ENCODE results near the gene PERM1. TPM values are rescaled to one million over a fixed set of nuclear protein-coding genes. Genes with fewer than 3 reads are reported as not detected.

Gene PERM1
- total and polyA plus RNA-seq, 9 of the 15 experiments (the other 6 are each of a cell fraction or from before 2014, with no cell fraction given): not detected

- TF ChIP-seq GATAD2B (IDR thresholded peaks at IDR 0.05; ENCODE audit: borderline replicate concordance): no peak
- no peak for TF ChIP-seq ZBTB9 (CRISPR knock-in tag; IDR thresholded peaks at IDR 0.05)
Observed at GRCh38 chr1:973459-974292, 8.2 kb downstream of the PERM1 start (continued).

- no TSS peak for BruUV-seq (replicated peaks)
- peak overlapping the region in 1 of 2 experiments; percentile 24; a peak in 2 of 4 replicates for H3K9ac ChIP-seq (ENCODE audit: insufficient read depth in 1 of 2, low read depth in 2 of 2, low read length in 2 of 2)
- no peak for FAIRE-seq
- peaks cover 6% of the 10 kb centered on the region for H3K9me3 ChIP-seq (replicated peaks; ENCODE audit: control insufficient read depth, insufficient read depth, low read depth, low read length)
- no peaks in the 10 kb centered on the region for H4K20me1 ChIP-seq (replicated peaks; ENCODE audit: control insufficient read depth, insufficient read depth, low read length)
- H3K27ac ChIP-seq (ENCODE audit: extremely low read depth, low read depth, low read length): no peak overlapping the region
- H3K4me1 ChIP-seq (replicated peaks in 1 of 2; ENCODE audit: control insufficient read depth in 2 of 2, insufficient read depth in 2 of 2, low read length in 2 of 2): peaks cover 0 to 62% of the 10 kb centered on the region in 2 experiments; a peak in 3 of 5 replicates
- no peaks in the 10 kb centered on the region for H3K9me1 ChIP-seq (ENCODE audit: control insufficient read depth, insufficient read depth, low read length)
- no peak overlapping the region for H3K4me3 ChIP-seq
- DNase-seq (ENCODE audit: extremely low read depth in 1 of 4, low spot score in 3 of 4): no peak
- H3K36me3 ChIP-seq (ENCODE audit: control insufficient read depth, insufficient read depth, low read length): no peaks in the 10 kb centered on the region
- no peak overlapping the region for H2AFZ ChIP-seq (ENCODE audit: low read depth, low read length)
- intact Hi-C loops (cut with micrococcal nuclease): no loop called here
- peaks cover 0 to 37% of the 10 kb centered on the region in 2 experiments; a peak in 2 of 5 replicates for H3K27me3 ChIP-seq (ENCODE audit: control insufficient read depth in 2 of 2, insufficient read depth in 2 of 2, low read length in 2 of 2)
- ChIA-PET CTCF (ENCODE audit: low intra/inter-chr PET ratio) (no interaction called here), POLR2A (interaction anchor here (0.6 kb wide), 1 partner anchor 402 kb away, joined by 3 read pairs; no protein-coding TSS in a partner anchor)
- ATAC-seq: no peak
- no peak overlapping the region for H3K4me2 ChIP-seq (ENCODE audit: insufficient read depth, low read length)
- in situ Hi-C loops (cut with MboI): no loop called here
- no peaks in the 10 kb centered on the region for H3K79me2 ChIP-seq (ENCODE audit: control insufficient read depth, insufficient read depth, low read length)
- WGBS (ENCODE audit: insufficient coverage, low coverage, missing lambda C conversion rate): 39% methylated on average over 27 of the region's 28 CpGs
- no peak for TF ChIP-seq ATF6 (CRISPR knock-in tag; IDR thresholded peaks at IDR 0.05)
- TF ChIP-seq, protein P1, sequence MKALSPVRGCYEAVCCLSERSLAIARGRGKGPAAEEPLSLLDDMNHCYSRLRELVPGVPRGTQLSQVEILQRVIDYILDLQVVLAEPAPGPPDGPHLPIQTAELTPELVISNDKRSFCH (CRISPR knock-in tag; IDR thresholded peaks at IDR 0.05): no peak
- TF ChIP-seq, protein P1 (tag; IDR thresholded peaks at IDR 0.05): no peak
- no peak for TF ChIP-seq SRF (CRISPR knock-in tag; IDR thresholded peaks at IDR 0.05)
- TF ChIP-seq, protein P2, sequence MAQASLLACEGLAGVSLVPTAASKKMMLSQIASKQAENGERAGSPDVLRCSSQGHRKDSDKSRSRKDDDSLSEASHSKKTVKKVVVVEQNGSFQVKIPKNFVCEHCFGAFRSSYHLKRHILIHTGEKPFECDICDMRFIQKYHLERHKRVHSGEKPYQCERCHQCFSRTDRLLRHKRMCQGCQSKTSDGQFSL (CRISPR knock-in tag; IDR thresholded peaks at IDR 0.05): no peak
- TF ChIP-seq, protein P2 (tag; IDR thresholded peaks at IDR 0.05): no peak
- no peak for TF ChIP-seq PYGO2 (tag; IDR thresholded peaks at IDR 0.05)
- TF ChIP-seq ZNF79 (CRISPR knock-in tag; IDR thresholded peaks at IDR 0.05; ENCODE audit: low read depth): no peak
- no peak for TF ChIP-seq THRB (CRISPR knock-in tag; conservative IDR thresholded peaks at IDR 0.05)
- TF ChIP-seq TARDBP (IDR thresholded peaks at IDR 0.05): no peak
Observed at GRCh38 chr1:972726-973458, 9.0 kb downstream of the PERM1 start.

All from K562 (cell line).